Nephron progenitor cell (in vitro differentiated cells): ENCODE data around the gene ANKRD13D.

ENCODE experiments used
- DNase-seq: peaks from one replicate; pipeline ENCODE4 v3.0.0; 2021
- H3K27ac Mint-ChIP-seq: 2 replicates; pipeline ENCODE4 v1.8.0; 2021; ENCODE audit warnings: mild to moderate bottlenecking, moderate library complexity, mixed read lengths
- H3K27me3 Mint-ChIP-seq: 2 replicates; pipeline ENCODE4 v1.8.0; 2021; ENCODE audit warnings: mild to moderate bottlenecking, low read depth, mixed read lengths; ENCODE audit not compliant: poor library complexity
- H3K36me3 Mint-ChIP-seq: 2 replicates; pipeline ENCODE4 v1.8.0; 2021; ENCODE audit warnings: low read depth, mixed read lengths
- H3K4me1 Mint-ChIP-seq: 2 replicates; pipeline ENCODE4 v1.8.0; 2021; ENCODE audit warnings: mixed read lengths
- H3K4me3 Mint-ChIP-seq: 2 replicates; pipeline ENCODE4 v1.8.0; 2021; ENCODE audit warnings: mild to moderate bottlenecking, moderate library complexity, mixed read lengths
- H3K9me3 Mint-ChIP-seq: 2 replicates; pipeline ENCODE4 v1.8.0; 2021; ENCODE audit warnings: mild to moderate bottlenecking, moderate library complexity, mixed read lengths
- TF ChIP-seq, protein P1 (sequence below): fragments of 200-600 bp; sonication (generic); IDR thresholded peaks from 2 replicates; pipeline ENCODE4 v1.5.0; 2021; ENCODE audit warnings: antibody characterized with exemption

The ANKRD13D gene

DNA sequence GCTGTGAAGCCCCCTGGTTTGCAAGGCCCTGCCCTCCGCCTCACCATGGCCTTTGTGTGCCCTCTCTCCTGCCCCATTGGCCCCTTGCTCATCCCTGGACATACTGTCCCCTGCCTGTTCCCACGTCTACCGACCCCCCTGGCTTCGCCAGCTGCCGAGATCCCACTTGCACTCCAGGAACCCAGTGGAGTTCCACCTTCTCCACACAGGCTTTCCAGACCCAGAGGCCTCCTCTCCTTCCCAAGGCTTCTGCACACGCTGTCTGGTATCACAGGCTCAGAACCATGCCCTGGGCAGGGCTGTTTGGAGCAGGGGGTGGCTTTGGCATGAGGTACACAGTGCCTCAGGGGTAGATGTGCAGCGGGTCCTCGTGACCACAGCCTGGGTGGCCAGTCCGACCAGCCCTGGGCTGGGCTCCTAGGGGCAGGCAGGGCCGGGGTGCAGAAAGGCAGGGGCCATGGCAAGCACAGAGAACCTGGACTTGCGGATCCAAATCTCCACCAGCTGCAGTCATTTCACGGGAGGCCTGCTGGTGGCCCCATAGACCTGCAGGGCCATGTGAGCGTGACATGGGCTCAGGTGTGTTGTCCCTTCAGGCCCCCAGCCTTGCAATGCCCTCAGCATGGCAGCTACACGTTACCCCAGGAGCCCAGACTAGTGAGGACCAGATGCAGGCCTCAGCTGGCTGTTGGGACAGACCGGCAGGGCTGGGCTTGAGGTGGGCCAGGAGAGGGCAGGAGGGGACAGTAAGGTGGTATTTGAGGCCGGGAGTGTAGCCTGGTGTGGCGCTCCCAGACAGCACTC lies 13.3 kb upstream of the ANKRD13D start:
- H3K4me3 Mint-ChIP-seq, result no peak overlapping the region
- TF ChIP-seq, protein P1, sequence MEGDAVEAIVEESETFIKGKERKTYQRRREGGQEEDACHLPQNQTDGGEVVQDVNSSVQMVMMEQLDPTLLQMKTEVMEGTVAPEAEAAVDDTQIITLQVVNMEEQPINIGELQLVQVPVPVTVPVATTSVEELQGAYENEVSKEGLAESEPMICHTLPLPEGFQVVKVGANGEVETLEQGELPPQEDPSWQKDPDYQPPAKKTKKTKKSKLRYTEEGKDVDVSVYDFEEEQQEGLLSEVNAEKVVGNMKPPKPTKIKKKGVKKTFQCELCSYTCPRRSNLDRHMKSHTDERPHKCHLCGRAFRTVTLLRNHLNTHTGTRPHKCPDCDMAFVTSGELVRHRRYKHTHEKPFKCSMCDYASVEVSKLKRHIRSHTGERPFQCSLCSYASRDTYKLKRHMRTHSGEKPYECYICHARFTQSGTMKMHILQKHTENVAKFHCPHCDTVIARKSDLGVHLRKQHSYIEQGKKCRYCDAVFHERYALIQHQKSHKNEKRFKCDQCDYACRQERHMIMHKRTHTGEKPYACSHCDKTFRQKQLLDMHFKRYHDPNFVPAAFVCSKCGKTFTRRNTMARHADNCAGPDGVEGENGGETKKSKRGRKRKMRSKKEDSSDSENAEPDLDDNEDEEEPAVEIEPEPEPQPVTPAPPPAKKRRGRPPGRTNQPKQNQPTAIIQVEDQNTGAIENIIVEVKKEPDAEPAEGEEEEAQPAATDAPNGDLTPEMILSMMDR, result no peak
- H3K27ac Mint-ChIP-seq, result peak overlapping the region; percentile 48
- peaks cover 7% of the 10 kb centered on the region for H3K36me3 Mint-ChIP-seq
- peaks cover 49% of the 10 kb centered on the region for H3K4me1 Mint-ChIP-seq
- no peaks in the 10 kb centered on the region for H3K9me3 Mint-ChIP-seq
- peak; percentile 3 for DNase-seq
- peaks cover 2% of the 10 kb centered on the region for H3K27me3 Mint-ChIP-seq

DNA sequence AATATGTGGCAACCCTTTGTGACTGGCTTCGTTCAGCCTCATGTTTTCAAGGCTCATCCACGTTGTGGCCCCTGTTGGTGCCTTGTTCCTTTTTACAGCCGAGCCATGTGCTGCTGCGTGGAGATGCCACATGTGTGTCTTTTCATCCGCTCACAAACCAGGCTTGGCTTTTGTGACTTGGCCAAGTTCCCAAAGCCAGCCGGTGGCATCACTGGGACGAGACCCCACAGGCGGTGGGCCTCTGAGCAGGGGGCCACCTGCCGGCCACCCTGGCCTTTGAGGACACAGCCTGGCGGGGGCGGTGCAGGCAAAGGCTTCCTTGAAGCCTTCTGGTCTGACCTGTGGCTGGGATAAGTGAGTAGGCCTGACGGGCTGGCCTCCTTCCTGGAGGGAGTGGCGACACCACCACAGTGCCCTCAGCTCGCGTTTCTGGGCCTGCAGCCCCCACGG lies 12.3 kb upstream of the ANKRD13D start:
- Mint-ChIP-seq H3K27me3 (peaks cover 2% of the 10 kb centered on the region), H3K4me3 (peak overlapping the region; percentile 51), H3K4me1 (peaks cover 39% of the 10 kb centered on the region), H3K36me3 (peaks cover 7% of the 10 kb centered on the region), H3K9me3 (no peaks in the 10 kb centered on the region), H3K27ac (peak overlapping the region; percentile 51)
- DNase-seq, result peak; percentile 38
- TF ChIP-seq, protein P1, result no peak

DNA sequence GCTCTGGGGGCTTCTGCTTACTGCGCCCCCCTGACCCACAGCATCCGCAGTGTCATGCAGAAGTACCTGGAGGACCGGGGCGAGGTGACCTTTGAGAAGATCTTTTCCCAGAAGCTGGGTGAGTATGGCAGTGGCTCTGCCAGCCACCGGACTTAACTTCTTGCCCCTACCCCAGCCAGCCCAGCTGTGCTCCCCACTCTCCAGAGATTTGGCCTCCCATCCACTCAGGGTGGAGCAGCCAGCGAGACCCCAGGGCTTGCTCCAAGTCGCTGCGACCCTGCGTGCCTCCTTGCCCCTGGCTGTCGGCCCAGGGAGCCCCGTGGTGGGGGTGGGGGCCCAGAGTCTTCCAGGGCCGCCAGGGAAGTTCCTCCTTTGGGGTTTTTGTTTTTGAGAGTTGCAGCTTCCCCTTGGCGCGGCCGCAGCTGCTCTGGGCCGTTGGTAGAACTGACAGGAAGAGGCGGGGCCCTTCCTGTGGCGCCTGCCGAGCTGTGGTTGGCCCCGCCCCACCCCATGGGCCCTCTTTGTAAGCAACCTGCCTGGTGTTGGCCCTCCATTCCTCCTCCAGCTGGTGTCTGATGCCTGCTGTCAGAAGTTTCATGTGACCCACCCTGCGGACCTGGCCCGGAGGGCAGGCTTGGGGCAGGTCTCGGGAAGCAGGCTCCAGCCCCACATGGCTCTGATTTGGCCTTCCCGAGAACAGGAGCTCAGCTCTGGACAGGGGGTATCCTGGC lies 11.7 kb upstream of the ANKRD13D start:
- H3K36me3 Mint-ChIP-seq, result peaks cover 7% of the 10 kb centered on the region
- peak overlapping the region; percentile 51 for H3K27ac Mint-ChIP-seq
- peaks cover 2% of the 10 kb centered on the region for H3K27me3 Mint-ChIP-seq
- H3K4me1 Mint-ChIP-seq, result peaks cover 35% of the 10 kb centered on the region
- DNase-seq, result peak; percentile 55
- TF ChIP-seq, protein P1, result no peak
- H3K9me3 Mint-ChIP-seq, result no peaks in the 10 kb centered on the region
- H3K4me3 Mint-ChIP-seq, result peak overlapping the region; percentile 34

DNA sequence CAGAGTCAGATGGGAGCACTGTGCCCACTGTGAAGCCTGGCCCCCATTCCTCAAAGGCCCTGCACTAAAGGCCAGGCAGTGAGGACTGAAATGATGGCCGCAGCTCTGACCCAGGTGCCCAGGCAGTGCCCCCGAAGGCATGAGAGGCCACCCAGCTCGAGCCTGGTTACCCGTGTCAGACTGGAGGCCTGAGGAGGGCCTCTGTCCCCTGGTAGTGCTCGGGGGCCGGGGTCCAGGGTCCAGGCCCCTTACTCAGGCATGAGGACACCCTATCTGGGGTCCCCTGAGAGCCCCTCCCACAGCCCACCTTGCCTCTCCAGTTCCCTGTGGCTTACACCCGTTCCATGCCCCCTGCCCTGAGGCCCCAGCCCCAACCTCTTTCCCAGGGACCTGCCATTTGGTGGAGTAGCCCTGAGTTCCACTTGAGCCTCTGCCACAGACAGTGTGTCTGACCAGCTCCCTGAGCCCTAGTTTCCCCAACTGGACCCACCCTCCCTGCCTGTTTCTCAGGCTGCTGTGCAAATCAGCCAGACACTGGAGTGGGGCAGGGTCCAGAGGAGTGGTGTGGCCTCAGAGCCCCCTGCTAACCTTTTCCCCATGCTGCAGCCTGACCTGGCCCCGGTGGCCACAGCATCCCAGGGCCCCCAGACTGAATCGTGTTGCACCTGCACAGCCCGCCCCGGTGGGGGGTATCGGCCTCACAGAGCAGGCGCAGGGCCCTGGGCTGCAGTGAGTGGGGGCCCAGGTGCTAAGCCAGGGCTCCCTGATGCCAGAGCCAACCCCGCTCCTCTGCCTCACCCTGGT lies 10.8 kb upstream of the ANKRD13D start:
- no peak overlapping the region for H3K27ac Mint-ChIP-seq
- peaks cover 7% of the 10 kb centered on the region for H3K36me3 Mint-ChIP-seq
- peaks cover 35% of the 10 kb centered on the region for H3K4me1 Mint-ChIP-seq
- no peak for DNase-seq
- no peak overlapping the region for H3K4me3 Mint-ChIP-seq
- TF ChIP-seq, protein P1, result no peak
- H3K9me3 Mint-ChIP-seq, result no peaks in the 10 kb centered on the region
- H3K27me3 Mint-ChIP-seq, result peaks cover 2% of the 10 kb centered on the region

DNA sequence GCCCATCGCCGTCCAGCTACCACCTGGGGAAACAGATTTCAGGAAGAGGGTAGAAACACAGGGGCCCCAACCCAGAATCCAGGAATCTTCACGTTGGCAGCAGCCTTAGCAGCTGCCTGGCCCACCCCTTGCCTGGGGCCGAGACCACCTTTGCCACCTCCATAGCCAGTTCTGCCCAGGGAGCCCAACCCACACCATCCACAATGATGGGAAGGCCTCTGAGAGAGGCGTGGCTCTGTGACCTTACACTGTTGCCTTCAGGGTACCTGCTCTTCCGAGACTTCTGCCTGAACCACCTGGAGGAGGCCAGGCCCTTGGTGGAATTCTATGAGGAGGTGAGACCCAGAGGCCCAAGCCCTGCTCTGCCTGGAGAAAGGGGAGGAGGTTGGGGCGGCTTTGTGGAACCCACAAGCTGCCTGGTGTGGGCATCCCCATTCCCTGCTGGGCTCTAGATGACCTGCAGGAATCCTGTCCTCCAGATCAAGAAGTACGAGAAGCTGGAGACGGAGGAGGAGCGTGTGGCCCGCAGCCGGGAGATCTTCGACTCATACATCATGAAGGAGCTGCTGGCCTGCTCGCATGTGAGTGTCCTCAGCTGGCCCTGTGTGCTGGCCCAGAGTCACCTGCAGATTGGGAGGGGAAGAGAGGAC lies 10.0 kb upstream of the ANKRD13D start:
- H3K9me3 Mint-ChIP-seq, result no peaks in the 10 kb centered on the region
- H3K36me3 Mint-ChIP-seq, result peaks cover 7% of the 10 kb centered on the region
- peaks cover 35% of the 10 kb centered on the region for H3K4me1 Mint-ChIP-seq
- DNase-seq, result no peak
- no peak overlapping the region for H3K27ac Mint-ChIP-seq
- no peak overlapping the region for H3K4me3 Mint-ChIP-seq
- TF ChIP-seq, protein P1, result no peak
- H3K27me3 Mint-ChIP-seq, result peaks cover 2% of the 10 kb centered on the region
